Measurements from ENCODE around the gene FADS2. TPM values are rescaled to one million over a fixed set of nuclear protein-coding genes. Genes with fewer than 3 reads are reported as not detected.

FADS2 gene
- total RNA-seq, 1 experiment from 2014 or later, result 514 TPM

- H3K79me2 ChIP-seq (ENCODE audit: low read depth), result no peaks in the 10 kb centered on the region
- H3K27me3 ChIP-seq (ENCODE audit: insufficient read depth, low read depth), result no peaks in the 10 kb centered on the region
- no peak for DNase-seq
- no peak overlapping the region for H3K4me2 ChIP-seq
- no peaks in the 10 kb centered on the region for H3K9me3 ChIP-seq (ENCODE audit: insufficient read depth, low read depth)
- no peaks in the 10 kb centered on the region for H3K36me3 ChIP-seq (ENCODE audit: low read depth)
- no peaks in the 10 kb centered on the region for H4K20me1 ChIP-seq (ENCODE audit: insufficient read depth)
- ChIA-PET CTCF (interaction anchor here (0.7 kb wide), 1 partner anchor 317 kb away, joined by 4 read pairs; no protein-coding TSS in a partner anchor), POLR2A (ENCODE audit: unreplicated experiment) (no interaction called here)
- H2AFZ ChIP-seq, result no peak overlapping the region
- no peak overlapping the region for H3K27ac ChIP-seq
- BruUV-seq (replicated peaks), result no TSS peak
- H3F3A ChIP-seq (ENCODE audit: insufficient read depth, low read depth), result no peaks in the 10 kb centered on the region
- intact Hi-C loops (cut with micrococcal nuclease; ENCODE audit: unreplicated experiment), result no loop called here
- H3K4me1 ChIP-seq (replicated peaks; ENCODE audit: insufficient read depth), result no peaks in the 10 kb centered on the region
- no peak overlapping the region for H3K4me3 ChIP-seq
- H3K9me2 ChIP-seq (ENCODE audit: insufficient read depth), result no peaks in the 10 kb centered on the region
- TF ChIP-seq CTCF (conservative IDR thresholded peaks at IDR 0.05) (no peak), EZH2 (IDR thresholded peaks at IDR 0.05; ENCODE audit: low read depth) (no peak)
These were observed 11.6 kb downstream of the FADS2 start for GRCh38 chr11:61839742-61840141.

GRCh38 chr11:61840371-61840770, 12.3 kb downstream of the FADS2 start:
- CTCF ChIA-PET, result no interaction called here
- no peaks in the 10 kb centered on the region for H4K20me1 ChIP-seq (ENCODE audit: insufficient read depth)

GRCh38 chr11:61841636-61842527, 13.8 kb downstream of the FADS2 start:
- H3K9me2 ChIP-seq (ENCODE audit: insufficient read depth), result no peaks in the 10 kb centered on the region
- intact Hi-C loops (cut with micrococcal nuclease; ENCODE audit: unreplicated experiment), result no loop called here
- no peaks in the 10 kb centered on the region for H3F3A ChIP-seq (ENCODE audit: insufficient read depth, low read depth)
- no peak overlapping the region for H3K27ac ChIP-seq
- no peaks in the 10 kb centered on the region for H3K9me3 ChIP-seq (ENCODE audit: insufficient read depth, low read depth)
- no peak overlapping the region for H3K4me3 ChIP-seq
- BruUV-seq (replicated peaks), result no TSS peak
- H3K4me2 ChIP-seq, result no peak overlapping the region
- TF ChIP-seq EZH2 (IDR thresholded peaks at IDR 0.05; ENCODE audit: low read depth) (no peak), CTCF (conservative IDR thresholded peaks at IDR 0.05) (no peak)
- no peaks in the 10 kb centered on the region for H3K27me3 ChIP-seq (ENCODE audit: insufficient read depth, low read depth)
- POLR2A ChIA-PET (ENCODE audit: unreplicated experiment), result no interaction called here
- H3K79me2 ChIP-seq (ENCODE audit: low read depth), result no peaks in the 10 kb centered on the region
- no peak overlapping the region for H2AFZ ChIP-seq
- no peak for DNase-seq
- no peaks in the 10 kb centered on the region for H3K36me3 ChIP-seq (ENCODE audit: low read depth)
- CTCF ChIA-PET, result no interaction called here
- H4K20me1 ChIP-seq (ENCODE audit: insufficient read depth), result no peaks in the 10 kb centered on the region
- H3K4me1 ChIP-seq (replicated peaks; ENCODE audit: insufficient read depth), result no peaks in the 10 kb centered on the region

More at GRCh38 chr11:61840371-61840770, 12.3 kb downstream of the FADS2 start:
- no TSS peak for BruUV-seq (replicated peaks)
- H3K79me2 ChIP-seq (ENCODE audit: low read depth), result no peaks in the 10 kb centered on the region
- no peaks in the 10 kb centered on the region for H3K4me1 ChIP-seq (replicated peaks; ENCODE audit: insufficient read depth)
- no peaks in the 10 kb centered on the region for H3F3A ChIP-seq (ENCODE audit: insufficient read depth, low read depth)
- POLR2A ChIA-PET (ENCODE audit: unreplicated experiment), result no interaction called here
- H2AFZ ChIP-seq, result no peak overlapping the region
- intact Hi-C loops (cut with micrococcal nuclease; ENCODE audit: unreplicated experiment), result no loop called here
- H3K27ac ChIP-seq, result no peak overlapping the region
- no peaks in the 10 kb centered on the region for H3K9me2 ChIP-seq (ENCODE audit: insufficient read depth)
- H3K4me2 ChIP-seq, result no peak overlapping the region
- no peaks in the 10 kb centered on the region for H3K27me3 ChIP-seq (ENCODE audit: insufficient read depth, low read depth)
- TF ChIP-seq CTCF (conservative IDR thresholded peaks at IDR 0.05), result no peak
- TF ChIP-seq EZH2 (IDR thresholded peaks at IDR 0.05; ENCODE audit: low read depth), result no peak
- no peak for DNase-seq
- H3K9me3 ChIP-seq (ENCODE audit: insufficient read depth, low read depth), result no peaks in the 10 kb centered on the region
- no peak overlapping the region for H3K4me3 ChIP-seq
- no peaks in the 10 kb centered on the region for H3K36me3 ChIP-seq (ENCODE audit: low read depth)
